HG03196 (cell line): Measurements from ENCODE around the gene HSD17B11.
"Not testable (repeated sequence)": the region's sequence is repeated elsewhere in the genome, so short reads cannot be mapped to it uniquely, and the experiment has no call there.

ENCODE experiments used
- ATAC-seq: cut with Tn5 transposase; IDR thresholded peaks from one replicate; pipeline ENCODE4 v1.9.1; 2021; ENCODE audit not compliant: unreplicated experiment

Gene HSD17B11

DNA sequence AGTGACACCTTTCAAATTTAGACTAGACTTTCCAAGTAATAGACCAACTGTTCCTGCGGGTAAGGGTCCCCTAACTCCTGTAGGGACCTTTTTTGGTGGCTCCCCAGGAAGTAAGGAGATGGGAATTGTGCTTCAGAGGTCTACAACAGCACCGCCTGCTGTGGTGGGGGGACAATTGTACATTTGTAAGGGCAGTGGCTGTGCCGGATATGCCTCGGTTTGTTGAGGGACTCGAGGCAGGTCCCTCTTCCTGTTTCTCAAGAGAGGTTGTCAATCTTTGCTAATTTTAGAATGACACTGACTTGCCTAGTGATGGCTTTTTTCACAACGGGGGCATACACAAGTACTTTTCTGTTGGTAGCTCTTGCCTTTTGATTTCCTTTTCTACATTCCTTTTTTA lies 15.5 kb upstream of the HSD17B11 start:
- no peak for ATAC-seq

- ATAC-seq: no peak
Observed at GRCh38 chr4:87405211-87405820, 14.3 kb upstream of the HSD17B11 start.

- ATAC-seq: not testable (repeated sequence)
Observed at GRCh38 chr4:87403732-87404131, 12.7 kb upstream of the HSD17B11 start.

DNA sequence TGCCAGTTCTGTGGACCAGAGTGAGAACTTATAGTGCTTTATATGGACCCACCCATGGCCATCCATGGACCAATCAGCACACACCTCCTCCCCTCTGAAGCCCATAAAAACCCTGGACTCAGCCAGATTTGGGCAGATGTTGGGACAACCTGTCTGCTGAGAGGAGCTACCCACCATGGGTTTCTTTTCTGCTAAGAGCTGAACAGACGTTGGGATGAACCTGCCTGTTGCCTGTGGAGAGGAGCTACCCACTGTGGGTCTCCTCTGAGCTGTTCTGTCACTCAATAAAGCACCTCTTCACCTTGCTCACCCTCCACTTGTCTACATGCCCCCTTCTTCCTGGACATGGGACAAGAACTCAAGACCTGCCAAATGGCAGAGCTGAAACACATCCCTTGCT lies 9.0 kb upstream of the HSD17B11 start:
- ATAC-seq: no peak

DNA sequence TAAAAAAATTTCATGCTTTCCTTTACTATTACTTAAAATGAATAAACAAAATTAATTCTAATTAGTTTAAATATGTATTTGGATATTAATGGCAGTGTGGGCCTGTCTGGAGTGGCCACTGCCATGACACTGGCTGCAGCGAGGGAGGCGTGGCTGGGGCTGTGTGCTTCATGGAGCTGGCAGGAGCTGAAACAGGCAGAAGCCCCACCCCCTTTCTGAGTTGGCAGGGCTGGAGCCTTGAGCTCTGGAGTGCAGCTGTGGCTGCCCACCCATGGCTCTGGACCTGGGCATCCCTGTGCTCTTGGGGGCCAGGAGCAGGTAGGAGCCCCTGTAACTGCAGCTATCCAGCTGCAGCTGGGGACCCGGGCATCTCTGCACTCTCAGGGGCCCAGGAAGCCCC lies 8.2 kb upstream of the HSD17B11 start:
- no peak for ATAC-seq

DNA sequence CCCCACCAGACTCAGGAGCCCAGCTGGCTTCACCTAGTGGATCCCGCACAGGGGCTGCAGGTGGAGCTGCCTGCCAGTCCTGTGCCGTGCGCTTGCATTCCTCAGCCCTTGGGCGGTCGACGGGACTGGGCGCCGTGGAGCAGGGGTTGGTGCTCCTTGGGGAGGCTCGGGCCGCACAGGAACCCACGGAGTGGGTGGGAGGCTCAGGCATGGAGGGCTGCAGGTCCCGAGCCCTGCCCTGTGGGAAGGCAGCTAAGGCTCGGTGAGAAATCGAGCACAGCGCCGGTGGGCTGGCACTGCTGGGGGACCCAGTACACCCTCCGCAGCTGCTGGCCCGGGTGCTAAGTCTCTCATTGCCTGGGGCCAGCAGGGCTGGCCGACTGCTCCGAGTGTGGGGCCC lies 4.9 kb upstream of the HSD17B11 start:
- not testable (repeated sequence) for ATAC-seq

DNA sequence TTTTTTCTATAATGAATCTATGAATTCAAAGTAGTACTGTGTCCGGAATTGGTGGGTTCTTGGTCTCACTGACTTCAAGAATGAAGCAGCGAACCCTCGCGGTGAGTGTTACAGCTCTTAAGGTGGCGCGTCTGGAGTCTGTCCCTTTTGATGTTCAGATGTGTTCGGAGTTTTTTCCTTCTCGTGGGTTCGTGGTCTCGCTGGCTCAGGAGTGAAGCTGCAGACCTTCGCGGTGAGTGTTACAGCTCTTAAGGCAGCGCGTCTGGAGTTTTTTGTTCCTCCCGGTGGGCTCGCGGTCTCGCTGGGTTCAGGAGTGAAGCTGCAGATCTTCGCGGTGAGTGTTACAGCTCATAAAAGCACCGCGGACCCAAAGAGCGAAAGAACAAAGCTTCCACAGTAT lies 4.1 kb upstream of the HSD17B11 start:
- not testable (repeated sequence) for ATAC-seq

DNA sequence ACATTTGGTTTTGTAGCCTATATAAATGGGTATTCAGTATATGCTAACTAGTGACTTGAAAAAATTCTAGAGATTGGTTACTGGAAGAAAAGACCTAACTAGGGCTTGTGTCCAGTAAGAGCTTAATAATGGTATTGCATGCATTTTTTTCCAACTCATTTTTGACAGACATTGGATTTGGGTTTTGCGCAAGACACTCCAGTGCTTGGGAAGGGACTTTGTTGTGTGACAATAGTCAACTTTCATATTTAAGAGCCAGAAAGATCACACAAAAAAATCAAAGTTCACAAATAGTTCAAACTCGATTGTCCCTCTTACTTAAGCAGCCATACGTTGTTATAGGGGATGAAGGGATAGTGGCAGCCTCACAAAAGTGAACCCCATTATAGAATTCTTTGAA lies 1.2 kb upstream of the HSD17B11 start:
- ATAC-seq: no peak

- ATAC-seq: peak; percentile 1
Observed at GRCh38 chr4:87391576-87392054, 627 bp upstream of the HSD17B11 start.

DNA sequence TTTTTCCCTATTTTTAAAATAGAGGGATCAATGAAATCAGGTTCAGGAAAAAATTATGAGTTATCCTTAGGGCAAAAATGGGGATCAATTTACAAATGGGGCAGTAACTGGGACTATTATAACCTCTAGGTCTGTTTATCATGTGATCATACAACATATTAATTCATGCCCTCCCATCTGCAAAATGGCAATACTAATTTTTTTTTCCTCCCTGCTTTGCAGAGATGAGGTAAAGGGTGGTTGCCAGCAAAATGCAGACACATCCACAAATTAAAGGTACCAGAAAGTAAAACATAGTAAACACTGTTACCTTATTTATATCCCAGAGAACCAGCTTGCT lies 467 bp downstream of the HSD17B11 start:
- no peak for ATAC-seq

DNA sequence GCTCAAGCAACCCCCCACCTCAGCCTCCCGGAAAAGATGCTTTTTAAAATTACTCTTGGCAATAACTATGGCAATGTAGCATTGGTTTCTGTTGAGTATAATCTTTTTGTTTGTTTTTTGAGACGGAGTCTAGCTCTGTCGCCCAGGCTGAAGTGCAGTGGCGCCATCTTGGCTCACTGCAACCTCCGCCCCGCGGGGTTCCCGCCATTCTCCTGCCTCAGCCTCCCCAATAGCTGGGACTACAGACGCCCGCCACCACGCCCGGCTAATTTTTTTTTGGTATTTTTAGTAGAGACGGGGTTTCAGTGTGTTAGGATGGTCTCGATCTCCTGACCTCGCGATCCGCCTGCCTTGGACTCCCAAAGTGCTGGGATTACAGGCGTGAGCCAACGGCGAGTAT lies 933 bp downstream of the HSD17B11 start:
- not testable (repeated sequence) for ATAC-seq

GRCh38 chr4:87388901-87389300 lies 2.1 kb downstream of the HSD17B11 start:
- no peak for ATAC-seq

GRCh38 chr4:87387237-87387636 lies 3.8 kb downstream of the HSD17B11 start:
- ATAC-seq: no peak

DNA sequence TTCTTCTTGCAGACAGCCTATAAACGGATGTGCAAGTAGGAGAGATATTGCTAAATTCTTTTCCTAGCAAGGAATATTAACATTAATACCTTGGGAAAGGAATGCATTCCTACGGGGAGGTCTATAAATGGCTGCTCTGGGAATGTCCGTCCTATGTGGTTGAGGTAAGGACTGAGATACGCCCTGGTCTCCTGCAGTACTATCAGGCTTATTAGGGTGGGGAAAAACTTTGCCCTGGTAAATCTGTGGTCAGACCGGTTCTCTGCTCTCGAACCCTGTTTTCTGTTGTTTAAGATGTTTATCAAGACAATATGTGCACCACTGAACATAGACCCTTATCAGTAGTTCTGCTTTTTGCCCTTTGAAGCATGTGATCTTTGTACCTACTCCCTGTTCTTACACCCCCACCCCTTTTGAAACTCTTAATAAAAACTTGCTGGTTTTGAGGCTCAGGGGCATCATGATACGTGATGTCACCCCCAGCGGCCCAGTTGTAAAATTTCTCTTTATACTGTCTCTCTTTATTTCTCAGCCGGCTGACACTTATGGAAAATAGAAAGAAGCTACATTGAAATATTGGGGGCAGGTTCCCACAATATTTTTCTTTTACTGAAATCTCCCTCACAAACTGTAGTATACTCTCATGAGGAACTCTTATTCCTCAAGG lies 6.4 kb downstream of the HSD17B11 start:
- ATAC-seq: not testable (repeated sequence)

- ATAC-seq: no peak
Observed at GRCh38 chr4:87382931-87383330, 8.1 kb downstream of the HSD17B11 start.

DNA sequence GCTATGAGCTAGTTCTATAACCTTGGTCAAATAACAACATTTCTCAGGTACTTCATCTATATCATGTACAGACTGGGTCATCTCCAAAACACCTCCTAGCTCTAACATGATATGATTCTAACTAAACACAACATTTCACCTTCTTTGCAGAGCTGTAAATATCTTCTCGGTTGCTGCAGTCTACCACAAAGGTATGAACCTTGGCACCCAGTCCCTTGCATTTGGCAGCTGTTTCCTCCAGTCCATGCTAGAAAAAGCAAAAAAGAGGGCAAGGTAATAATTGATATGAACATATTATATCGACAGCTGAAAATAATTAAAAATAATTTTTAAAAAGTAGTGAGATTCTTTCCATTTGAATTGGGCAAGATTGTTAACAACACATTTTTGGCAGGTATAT lies 8.9 kb downstream of the HSD17B11 start:
- ATAC-seq: no peak

GRCh38 chr4:87377816-87378215 lies 13.2 kb downstream of the HSD17B11 start:
- ATAC-seq: no peak

DNA sequence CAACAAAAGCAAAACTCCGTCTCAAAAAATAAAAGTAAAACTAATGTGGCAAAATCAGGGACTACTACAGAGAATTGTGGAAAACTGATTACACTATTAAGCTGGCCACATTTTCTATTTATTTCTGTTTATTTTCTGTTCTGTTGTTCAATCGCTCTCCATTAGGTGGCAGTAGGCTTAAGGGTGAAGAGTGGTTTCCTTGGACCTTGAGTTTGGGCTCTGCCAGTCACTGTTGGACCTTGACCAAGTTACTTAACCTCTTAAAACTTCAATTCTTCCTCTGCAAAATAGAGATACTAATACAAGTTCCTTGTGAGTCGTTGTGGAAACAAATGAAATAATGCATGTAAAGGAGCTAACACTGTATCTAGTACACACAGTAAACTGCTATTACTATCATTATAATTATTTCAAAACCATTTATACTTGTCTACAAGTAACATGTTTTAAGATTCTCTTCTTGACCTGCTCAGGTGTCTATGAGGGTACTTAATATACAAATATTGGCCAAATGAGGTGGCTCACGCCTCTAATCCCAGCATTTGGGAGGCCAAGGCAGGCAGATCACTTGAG lies 15.2 kb downstream of the HSD17B11 start:
- ATAC-seq: no peak

- no peak for ATAC-seq
Observed at GRCh38 chr4:87370068-87370467, 20.9 kb downstream of the HSD17B11 start.

GRCh38 chr4:87366521-87367162 lies 24.3 kb downstream of the HSD17B11 start:
- no peak for ATAC-seq

GRCh38 chr4:87365348-87365747 lies 25.6 kb downstream of the HSD17B11 start:
- ATAC-seq: no peak

DNA sequence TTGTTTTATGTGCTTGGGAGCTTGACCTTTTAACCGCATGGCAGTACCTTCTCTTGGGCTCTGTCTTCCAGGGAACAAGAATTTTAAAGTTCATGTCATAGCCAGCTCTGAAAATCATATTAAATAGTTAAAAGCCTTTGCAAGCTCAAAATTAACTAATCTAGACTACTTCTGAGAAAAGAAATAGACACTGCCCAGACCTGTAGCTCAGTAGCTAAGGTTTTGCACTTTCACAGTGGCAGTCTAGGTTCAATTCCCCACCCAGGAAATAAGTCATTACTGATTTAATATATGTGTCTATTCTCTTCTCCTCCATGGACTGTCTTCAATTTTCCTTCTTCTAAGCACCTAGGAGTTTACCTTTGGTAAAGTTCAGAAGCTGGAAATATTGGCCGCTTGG lies 27.4 kb downstream of the HSD17B11 start:
- no peak for ATAC-seq
